NCI-H226 (cell line): ENCODE results near the gene CD55.

ENCODE experiments used
- DNase-seq: peaks from one replicate; pipeline ENCODE4 v3.0.0-alpha.2; 2015

Gene CD55

DNA sequence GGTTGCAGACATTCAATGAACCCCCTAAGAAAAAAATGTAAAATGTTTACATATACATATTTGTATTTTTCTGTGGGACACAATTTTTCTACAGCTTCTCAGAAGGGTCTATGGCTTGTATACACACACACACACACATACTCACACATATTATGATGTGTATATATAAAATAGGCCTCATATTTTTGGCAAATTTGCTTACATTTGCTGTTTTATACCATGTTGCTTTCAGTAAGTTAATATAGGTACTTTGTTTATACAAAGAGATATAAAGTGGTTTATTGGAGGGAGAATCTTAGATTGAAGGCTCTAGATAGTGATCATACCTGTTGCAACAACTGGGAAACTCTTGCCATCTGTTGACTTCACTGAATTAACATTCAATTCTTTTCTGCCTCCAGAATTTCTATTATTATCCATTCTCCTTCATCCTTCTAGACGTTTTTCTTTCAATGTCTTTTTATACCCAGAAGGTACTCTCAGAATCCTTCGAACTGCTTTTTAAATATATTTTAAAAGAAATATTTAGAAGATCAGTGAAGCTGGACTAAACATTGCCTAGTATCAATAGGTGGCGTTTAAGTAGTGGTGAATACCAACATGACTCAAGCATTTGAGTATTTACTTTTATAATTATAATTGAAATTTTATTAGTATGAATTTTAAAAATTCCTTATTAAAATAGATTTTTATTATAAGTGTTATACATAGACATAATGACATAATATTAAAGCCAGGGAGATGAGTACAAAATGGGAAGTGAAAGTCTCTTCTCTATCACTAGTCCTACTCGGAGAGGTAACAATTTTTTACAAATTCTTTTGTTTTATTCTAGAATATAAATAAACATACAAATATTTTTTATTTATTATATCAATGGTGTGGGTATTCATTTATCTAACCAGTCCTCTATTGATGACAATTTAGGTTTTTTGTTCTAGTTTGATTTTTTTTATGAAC is 10.2 kb downstream of the CD55 start:
- DNase-seq, result no peak

DNA sequence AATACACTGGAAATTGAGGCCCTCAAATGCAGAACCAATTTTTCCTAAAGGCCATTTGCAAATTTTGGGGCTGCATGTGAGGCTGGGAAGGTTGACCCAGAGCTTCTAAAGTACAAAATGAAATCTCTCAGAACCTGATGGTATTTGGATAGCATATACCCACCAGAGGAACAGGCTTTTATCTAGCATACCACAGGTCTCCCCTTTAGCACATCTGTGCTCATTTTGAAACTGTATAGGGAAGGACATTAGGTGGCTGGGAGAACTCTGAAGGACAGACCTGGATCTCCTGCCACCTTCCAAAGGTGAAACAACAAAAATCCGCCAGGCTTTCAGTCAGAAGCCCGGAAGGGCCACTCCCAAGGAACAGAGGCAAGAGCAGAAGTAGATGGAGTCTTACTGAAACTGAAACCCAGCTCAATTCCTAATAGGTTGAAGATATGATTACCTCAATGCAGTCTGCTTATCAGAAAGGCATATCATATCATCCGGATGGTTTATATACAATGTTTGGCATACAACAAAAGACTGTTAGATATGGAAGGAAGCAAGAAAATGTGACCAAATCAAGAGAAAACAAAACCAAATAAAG is 11.6 kb downstream of the CD55 start:
- DNase-seq, result no peak

DNA sequence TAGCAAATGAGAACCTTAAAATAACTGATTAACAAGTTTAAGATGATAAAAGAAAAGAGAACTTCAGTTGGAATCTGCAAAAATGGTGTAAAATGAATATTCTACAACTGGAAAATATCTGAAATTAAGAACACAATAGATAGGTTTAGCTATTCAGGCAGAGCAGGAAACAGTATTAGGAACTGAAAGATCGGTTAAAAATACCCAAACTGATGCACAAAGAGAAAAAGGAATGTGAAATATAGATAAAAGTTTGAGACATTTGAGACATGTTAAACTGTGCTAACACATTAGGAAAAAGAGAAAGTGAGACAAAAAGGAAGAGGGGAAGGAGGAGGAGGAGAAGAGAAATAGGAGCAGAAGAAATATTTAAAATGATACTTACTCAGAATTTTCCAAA is 12.1 kb downstream of the CD55 start:
- no peak for DNase-seq

DNA sequence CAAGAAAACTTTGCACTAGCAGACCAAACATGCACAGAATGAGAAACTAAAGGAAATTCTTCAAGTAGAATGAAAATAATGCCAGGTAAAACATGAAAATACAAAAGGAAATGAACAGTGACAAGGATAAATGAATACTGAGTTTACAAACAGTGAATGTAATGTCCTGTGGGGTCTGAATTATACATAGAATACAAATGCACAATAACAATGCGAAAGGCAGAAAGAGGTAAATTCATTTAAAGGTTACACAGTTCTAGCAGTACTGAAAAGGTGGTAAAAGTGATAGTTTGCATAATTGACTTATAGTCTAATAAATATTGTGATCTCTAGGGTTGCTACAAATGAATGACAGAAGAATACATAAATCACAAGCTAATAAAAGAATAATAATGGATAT is 12.9 kb downstream of the CD55 start:
- DNase-seq, result no peak

GRCh38 chr1:207335138-207335537 is 13.7 kb downstream of the CD55 start:
- no peak for DNase-seq

- no peak for DNase-seq
Measured at GRCh38 chr1:207335695-207336363, 14.4 kb downstream of the CD55 start.

GRCh38 chr1:207336559-207337467 is 15.3 kb downstream of the CD55 start:
- DNase-seq, result no peak

DNA sequence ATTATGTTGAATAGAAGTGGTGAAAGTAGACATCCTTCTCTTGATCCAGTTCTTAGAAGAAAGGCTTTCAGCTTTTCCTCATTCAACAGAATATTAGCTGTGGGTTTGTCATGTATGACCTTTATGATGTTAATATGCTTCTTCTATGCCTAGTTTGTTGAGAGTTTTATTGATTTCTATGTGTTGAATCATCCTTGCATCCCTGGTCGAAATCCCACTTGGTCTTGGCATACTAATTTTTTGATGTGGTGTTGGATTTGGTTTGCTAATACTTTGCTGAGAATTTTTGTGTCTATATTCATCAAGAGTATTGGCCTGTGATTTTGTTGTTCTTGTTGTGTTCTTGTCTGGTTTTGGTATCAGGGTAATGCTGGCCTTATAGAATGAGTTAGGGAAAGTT is 20.9 kb downstream of the CD55 start:
- no peak for DNase-seq

DNA sequence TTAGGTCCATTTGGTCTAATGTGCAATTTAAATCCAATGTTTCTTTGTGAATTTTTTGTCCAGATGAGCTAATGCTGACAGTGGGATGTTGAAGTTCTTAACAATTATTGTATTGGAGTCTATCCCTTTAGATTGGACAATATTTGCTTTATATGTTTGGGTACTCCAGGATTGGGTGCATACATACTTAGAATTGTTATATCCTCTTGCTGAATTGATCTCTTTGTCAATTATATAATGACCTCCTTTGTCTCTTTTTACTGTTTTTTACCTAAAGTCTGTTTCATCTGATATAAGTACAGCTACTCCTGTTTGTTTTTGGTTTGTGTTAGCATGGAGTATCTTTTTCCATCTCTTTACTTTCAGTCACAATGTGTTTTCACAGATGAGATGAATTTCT is 22.2 kb downstream of the CD55 start:
- DNase-seq, result no peak

GRCh38 chr1:207344221-207344620 is 22.7 kb downstream of the CD55 start:
- DNase-seq, result no peak

DNA sequence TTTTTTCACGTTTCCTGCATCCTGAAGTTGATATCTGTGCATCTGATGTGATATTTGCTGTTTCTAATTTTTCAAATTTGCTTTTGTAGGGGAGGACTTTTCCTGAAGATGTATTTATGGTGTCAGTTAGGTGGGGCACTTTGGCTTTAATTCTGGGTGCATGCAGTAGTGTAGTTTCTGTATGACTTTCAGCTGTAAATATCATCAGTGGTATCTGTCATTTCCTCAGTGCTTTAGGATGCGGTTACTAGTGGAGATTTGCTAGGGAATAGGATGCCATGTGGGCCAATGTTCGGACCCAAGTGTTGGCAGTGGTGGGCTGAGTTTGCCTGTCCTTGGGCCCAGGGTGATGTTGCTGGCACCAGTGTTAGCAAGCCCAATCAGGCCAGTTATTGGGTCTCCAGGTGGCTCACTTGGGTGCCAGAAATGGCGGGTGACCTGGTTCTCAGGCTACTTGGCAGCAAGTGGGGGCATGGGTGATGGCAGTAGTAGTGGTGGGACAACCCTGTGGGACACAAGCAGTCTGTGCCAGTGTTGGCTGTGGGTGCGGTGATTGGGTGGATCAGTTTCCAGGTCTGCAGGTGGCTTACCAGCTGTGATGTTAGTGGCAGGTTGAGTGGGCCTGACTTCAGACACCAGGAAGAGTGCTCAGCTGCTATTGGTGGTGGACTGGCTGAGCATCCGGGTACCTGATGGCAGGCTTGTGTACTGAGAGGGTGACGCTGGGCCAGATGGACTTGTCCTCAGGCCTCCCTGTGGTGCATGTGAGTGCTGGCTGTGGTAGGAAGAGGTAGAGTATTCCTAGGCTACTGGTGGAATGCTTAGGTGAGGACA is 24.4 kb downstream of the CD55 start:
- no peak for DNase-seq

DNA sequence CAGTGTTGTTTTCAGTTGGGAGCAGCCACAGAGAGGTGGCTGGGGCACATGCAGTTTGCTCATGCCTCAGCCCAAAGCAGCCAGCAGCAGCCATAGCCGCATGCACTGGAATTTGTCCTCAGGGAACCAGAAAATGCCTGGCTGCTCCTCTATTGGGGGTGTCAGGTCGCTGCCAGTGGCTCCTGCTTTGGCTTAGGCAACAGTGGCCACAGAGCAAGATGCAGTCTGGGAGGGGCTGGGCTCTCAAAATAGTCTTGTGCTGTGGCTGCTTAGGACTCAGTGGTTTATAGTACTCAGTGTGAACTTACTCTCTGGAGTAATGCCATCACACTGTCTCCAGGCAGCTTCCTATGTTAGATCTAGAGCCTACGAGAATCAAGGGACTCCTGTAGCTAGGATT is 25.0 kb downstream of the CD55 start:
- DNase-seq, result no peak

DNA sequence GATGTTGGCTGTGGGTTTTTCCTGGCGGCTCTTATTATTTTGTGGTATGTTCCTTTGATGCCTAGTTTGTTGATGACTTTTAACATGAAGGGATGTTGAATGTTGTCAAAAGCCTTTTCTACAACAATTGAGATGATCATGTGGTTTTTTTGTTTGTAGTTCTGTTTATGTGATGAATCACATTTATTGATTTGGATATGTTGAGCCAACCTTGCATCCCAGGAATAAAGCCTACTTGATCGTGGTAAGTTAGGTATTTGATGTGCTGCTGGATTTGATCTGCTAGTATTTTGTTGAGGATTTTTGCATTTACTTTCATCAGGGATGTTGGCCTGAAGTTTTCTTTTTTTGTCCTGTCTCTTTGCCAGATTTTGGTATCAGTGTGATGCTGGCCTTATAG is 28.5 kb downstream of the CD55 start:
- no peak for DNase-seq

DNA sequence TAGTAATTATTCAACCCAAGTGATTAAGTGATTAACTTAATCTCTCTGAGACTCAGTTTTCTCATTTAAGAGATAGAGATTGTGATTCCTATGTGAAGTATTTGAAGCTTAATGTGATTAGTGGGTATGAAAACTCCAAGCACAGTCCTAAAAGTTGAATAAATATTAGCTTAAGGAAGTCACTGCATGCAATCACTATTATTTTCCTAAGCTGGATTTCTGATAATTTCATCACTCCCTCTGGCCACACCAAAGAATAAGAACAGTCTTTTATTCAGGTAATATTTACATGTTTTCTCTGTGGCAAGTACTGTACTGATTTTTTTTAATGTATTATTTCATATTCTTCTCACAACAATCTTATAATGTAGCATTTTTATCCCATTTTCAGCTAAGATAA is 31.1 kb downstream of the CD55 start:
- no peak for DNase-seq

GRCh38 chr1:207355060-207355459 is 33.6 kb downstream of the CD55 start:
- no peak for DNase-seq

- no peak for DNase-seq
Measured at GRCh38 chr1:207355513-207356295, 34.2 kb downstream of the CD55 start.

DNA sequence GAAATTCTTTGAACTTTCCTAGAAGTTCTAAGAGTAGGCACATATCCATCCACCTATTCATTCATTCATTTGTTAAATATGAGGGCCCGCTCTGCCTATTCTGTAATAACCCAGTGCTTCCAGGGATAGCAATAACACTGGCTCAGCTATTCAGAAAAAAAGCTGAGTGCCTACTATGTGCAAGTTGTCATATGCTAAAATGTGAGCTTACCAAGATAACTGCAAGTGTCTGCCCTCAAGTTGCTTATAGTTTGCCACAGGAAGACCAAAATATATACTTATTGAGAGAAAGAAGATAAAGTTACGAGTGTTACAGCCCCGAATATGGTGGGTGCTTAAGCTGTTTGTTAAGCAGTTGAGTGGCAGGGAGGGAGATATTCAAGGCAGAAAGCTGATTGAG is 39.6 kb downstream of the CD55 start:
- no peak for DNase-seq

DNA sequence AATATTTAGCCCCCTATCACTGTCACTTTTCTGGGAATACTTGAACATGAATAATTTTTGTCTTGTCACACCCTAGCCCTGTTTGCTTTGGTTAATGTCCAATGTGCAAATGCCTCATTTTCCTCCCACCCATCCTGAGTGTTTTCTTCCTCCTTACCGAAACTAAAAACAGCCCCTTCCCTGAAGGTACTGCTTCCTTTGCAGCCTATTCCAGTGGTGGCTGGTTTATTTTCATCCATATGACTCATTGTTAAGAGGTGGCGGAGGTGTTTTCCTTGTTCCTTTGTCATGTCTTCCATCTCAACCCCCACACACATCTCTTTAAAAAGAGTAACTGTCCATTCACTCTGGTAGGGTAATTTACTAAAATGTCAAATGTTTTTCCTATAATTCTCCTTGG is 40.4 kb downstream of the CD55 start:
- DNase-seq, result no peak

DNA sequence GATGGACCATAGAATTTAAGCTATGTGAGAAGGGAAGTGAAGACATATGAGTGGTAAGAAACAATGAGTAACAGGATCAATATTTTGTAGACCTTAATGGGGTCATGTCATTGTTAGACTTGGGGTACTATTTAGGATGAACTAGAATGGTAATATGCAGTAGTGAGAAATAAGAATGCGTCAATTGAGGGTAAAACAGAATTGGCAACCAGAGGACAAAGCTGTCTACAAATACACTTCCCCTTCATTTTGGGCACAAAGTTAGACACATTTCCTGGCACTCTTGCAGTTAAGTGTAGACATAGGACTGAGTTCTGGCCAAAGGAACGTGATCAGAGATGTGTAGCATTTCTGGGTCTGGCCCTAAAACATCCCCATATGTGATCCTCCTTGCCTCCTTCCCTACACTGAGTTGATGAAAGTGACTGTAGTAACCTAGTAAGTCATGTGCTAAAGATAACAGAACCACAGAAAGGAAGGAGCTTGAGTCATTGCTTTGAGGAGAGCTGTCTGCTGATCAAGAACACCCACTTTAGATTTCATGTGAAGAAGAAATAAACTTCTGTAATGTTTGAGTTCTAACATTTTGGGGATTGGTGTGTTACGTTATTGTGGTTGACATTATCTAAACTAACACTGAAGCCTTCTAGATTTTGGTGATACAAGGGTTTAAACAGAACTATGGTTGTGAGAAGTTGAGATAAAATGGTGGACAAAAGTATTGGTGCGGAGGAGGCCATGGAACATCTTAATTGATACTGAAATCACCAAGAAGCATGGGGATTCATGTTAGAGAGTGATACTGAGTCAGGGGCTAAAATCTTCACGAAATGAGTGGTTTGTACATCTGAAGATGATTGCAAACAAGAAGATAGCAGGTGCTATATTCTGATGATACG is 41.7 kb downstream of the CD55 start:
- DNase-seq, result peak; percentile 68

GRCh38 chr1:207363871-207364270 is 42.4 kb downstream of the CD55 start:
- DNase-seq, result no peak
